Tibial nerve (tissue), 4 donors: ENCODE measurements around the gene OR5K2. TPM values are rescaled to one million over a fixed set of nuclear protein-coding genes. Genes with fewer than 3 reads are reported as not detected.

Experiments
- DNase-seq, 2 donors: peaks; one replicate each; pipeline ENCODE4 v3.0.0-alpha.2; 2019; ENCODE audit warnings: low spot score in 2 of 2
- H3K27ac ChIP-seq, 4 donors: fragments of 200-600 bp; sonication (generic) in 3 of 4; one replicate each; pipeline ENCODE4 v1.5.1; 2017 to 2019; ENCODE audit warnings: mild to moderate bottlenecking in 1 of 4
- H3K27me3 ChIP-seq, 2 donors: fragments of 200-600 bp; sonication (generic) in 1 of 2; one replicate each; pipeline versions ENCODE4 v1.5.1 to v1.6.0; 2017 to 2019
- H3K36me3 ChIP-seq, 3 donors: fragments of 200-600 bp; sonication (generic); one replicate each; pipeline ENCODE4 v1.5.1; 2018 to 2019
- H3K4me1 ChIP-seq, 4 donors: fragments of 200-600 bp; sonication (generic) in 3 of 4; one replicate each; pipeline ENCODE4 v1.5.1; 2017 to 2019
- H3K4me3 ChIP-seq, 4 donors: fragments of 200-600 bp; sonication (generic) in 3 of 4; one replicate each; pipeline ENCODE4 v1.5.1; 2017 to 2019; ENCODE audit warnings: mild to moderate bottlenecking in 1 of 4, moderate library complexity in 1 of 4
- H3K9me3 ChIP-seq, 4 donors: fragments of 200-600 bp; sonication (generic) in 3 of 4; one replicate each; pipeline ENCODE4 v1.5.1; 2017 to 2019
- EP300 ChIP-seq, 2 donors: sonication (generic); formaldehyde crosslinking; IDR thresholded peaks; one replicate each; pipeline ENCODE4 v1.6.1; 2017; ENCODE audit warnings: antibody characterized with exemption in 2 of 2, mild to moderate bottlenecking in 1 of 2
- POLR2A ChIP-seq, 2 donors: fragments of 450-650 bp; IDR thresholded peaks; one replicate each; pipeline ENCODE4 v1.6.1; 2017; ENCODE audit warnings: antibody characterized with exemption in 2 of 2, mild to moderate bottlenecking in 2 of 2, moderate library complexity in 2 of 2
- WGBS, 2 donors: methylation state at CpG; one replicate each; pipeline ENCODE4 v1.1.5; 2018; 5-methylcytosine and 5-hydroxymethylcytosine counted together
- total RNA-seq, 4 donors: library from RNA; depleted of rRNA; stranded (reverse); fragments of >200 nt; gene quantifications; one replicate each; pipeline ENCODE4 v1.1.0, GENCODE V29; 2016
- TF ChIP-seq, protein P1 (sequence below), 5 experiments: fragments of 200-600 bp in 3 of 5; fragments of 450-650 bp in 2 of 5; sonication (generic) in 3 of 5; IDR thresholded peaks; one replicate each; pipeline ENCODE4 v1.5.1; 2016 to 2019; ENCODE audit warnings: antibody characterized with exemption in 5 of 5, mild to moderate bottlenecking in 3 of 5, moderate library complexity in 2 of 5

The OR5K2 gene
- total RNA-seq, result not detected

DNA sequence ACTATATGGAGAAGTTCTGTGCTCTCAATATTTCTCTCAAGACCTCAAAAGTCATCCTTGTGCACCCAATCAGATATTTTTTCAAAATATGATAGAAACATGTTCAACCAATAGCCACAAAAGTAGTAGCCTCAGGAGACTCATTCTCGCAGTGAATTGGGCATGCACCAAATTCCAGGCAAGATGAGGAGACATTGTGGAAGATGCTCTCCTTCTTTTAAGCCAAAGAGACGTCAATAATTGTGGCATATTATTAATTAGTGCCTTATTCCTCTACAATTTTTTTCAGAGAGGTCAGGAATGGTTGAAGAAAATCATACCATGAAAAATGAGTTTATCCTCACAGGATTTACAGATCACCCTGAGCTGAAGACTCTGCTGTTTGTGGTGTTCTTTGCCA is at the start of gene OR5K2:
TSS of gene OR5K2 (plus strand) at position 301 of the 400 bp plus-strand sequence. CDS start at position 301, 0 bp downstream.
- WGBS, 2 donors, result 84 to 85% methylated on average over 2 of the region's 2 CpGs
- Histone ChIP-seq H3K4me1 (no peaks in the 10 kb centered on the region), H3K4me3 (no peak within 1 kb of the TSS), H3K27me3 (no peaks in the 10 kb centered on the region), H3K36me3 (no peaks in the 10 kb centered on the region), H3K9me3 (no peaks in the 10 kb centered on the region), H3K27ac (no peak within 1 kb of the TSS)
- TF ChIP-seq POLR2A (IDR thresholded peaks at IDR 0.05), result no peak
- no peak for TF ChIP-seq EP300 (IDR thresholded peaks at IDR 0.05)
- TF ChIP-seq, protein P1, sequence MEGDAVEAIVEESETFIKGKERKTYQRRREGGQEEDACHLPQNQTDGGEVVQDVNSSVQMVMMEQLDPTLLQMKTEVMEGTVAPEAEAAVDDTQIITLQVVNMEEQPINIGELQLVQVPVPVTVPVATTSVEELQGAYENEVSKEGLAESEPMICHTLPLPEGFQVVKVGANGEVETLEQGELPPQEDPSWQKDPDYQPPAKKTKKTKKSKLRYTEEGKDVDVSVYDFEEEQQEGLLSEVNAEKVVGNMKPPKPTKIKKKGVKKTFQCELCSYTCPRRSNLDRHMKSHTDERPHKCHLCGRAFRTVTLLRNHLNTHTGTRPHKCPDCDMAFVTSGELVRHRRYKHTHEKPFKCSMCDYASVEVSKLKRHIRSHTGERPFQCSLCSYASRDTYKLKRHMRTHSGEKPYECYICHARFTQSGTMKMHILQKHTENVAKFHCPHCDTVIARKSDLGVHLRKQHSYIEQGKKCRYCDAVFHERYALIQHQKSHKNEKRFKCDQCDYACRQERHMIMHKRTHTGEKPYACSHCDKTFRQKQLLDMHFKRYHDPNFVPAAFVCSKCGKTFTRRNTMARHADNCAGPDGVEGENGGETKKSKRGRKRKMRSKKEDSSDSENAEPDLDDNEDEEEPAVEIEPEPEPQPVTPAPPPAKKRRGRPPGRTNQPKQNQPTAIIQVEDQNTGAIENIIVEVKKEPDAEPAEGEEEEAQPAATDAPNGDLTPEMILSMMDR (IDR thresholded peaks at IDR 0.05), result no peak
- no peak for DNase-seq

DNA sequence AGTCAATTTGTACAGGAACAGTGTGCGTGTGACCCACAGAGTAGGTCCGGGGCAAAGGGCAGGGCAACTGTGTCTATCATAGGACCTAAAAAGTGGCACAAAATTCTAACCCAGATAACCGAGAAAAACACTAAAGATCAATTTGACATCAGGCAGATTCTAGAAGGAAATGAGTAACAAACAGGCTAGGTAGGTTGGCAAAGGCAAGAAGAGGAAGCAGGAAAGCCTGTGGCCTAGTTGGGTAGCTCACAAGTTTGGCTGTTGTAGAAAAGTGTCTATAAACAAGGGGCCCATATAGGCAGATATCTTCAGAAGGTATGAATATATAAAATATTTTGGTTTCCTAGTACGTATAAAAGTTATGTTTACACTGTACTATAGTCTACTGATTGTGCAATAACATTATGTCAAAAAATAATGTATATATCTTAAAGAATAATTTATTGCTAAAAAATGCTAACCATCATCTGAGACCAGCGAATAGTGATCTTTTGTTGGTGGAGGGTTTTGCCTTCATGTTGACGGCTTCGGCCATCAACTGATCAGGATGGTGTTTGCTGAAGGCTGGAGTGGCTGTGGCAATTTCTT is 47.8 kb upstream of the OR5K2 start:
- Histone ChIP-seq H3K9me3 (no peaks in the 10 kb centered on the region), H3K4me1 (no peaks in the 10 kb centered on the region), H3K4me3 (no peak overlapping the region), H3K27me3 (no peaks in the 10 kb centered on the region), H3K36me3 (no peaks in the 10 kb centered on the region), H3K27ac (no peak overlapping the region)
- no peak for DNase-seq
- TF ChIP-seq POLR2A (IDR thresholded peaks at IDR 0.05) (no peak), EP300 (IDR thresholded peaks at IDR 0.05) (no peak)
- TF ChIP-seq, protein P1 (IDR thresholded peaks at IDR 0.05), result no peak
- WGBS, 2 donors, result 91 to 94% methylated on average over 7 of the region's 7 CpGs

DNA sequence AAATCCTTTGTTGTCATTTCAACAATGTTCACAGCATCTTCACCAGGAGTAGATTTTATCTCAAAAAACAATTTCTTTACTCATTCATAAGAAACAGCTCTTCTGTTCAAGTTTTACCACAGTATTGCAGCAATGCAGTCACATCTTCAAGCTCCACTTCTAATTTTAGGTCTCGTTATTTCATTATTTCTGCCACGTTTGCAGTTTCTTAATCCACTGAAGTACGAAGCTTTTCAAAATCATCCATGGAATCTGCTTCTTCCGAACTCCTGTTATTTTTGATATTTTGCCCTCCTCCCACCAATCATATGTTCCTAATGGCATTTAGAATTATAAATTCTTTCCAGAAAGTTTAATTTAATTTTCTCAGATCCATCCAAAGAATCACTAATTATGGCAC is 47.1 kb upstream of the OR5K2 start:
- TF ChIP-seq POLR2A (IDR thresholded peaks at IDR 0.05), result no peak
- no peak for TF ChIP-seq EP300 (IDR thresholded peaks at IDR 0.05)
- TF ChIP-seq, protein P1 (IDR thresholded peaks at IDR 0.05), result no peak
- H3K27ac ChIP-seq, result no peak overlapping the region
- no peaks in the 10 kb centered on the region for H3K4me1 ChIP-seq
- DNase-seq, result no peak
- no peaks in the 10 kb centered on the region for H3K36me3 ChIP-seq
- H3K9me3 ChIP-seq, result no peaks in the 10 kb centered on the region
- 85% methylated on average over 4 of the region's 4 CpGs for WGBS, 2 donors
- no peaks in the 10 kb centered on the region for H3K27me3 ChIP-seq
- H3K4me3 ChIP-seq, result no peak overlapping the region

DNA sequence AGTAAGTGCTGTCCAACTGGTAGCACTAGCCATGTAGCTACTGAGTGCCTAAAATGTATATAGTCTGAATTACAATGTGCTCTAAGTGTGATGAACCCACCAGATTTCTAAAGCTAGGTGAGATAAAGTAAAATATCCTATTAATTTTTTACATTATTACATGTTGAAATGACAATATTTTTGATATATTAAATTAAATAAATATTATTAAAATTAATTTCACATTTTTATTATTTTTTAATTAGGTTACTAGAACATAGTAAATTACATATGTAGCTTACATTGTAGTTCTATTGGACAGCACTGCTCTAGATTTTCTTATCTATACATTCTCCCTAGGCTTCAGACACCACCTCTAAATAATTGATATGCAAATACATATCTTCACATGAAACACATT is 43.7 kb upstream of the OR5K2 start:
- no peaks in the 10 kb centered on the region for H3K4me1 ChIP-seq
- DNase-seq, result no peak
- H3K4me3 ChIP-seq, result no peak overlapping the region
- no peaks in the 10 kb centered on the region for H3K36me3 ChIP-seq
- H3K9me3 ChIP-seq, result no peaks in the 10 kb centered on the region
- TF ChIP-seq, protein P1 (IDR thresholded peaks at IDR 0.05), result no peak
- TF ChIP-seq POLR2A (IDR thresholded peaks at IDR 0.05) (no peak), EP300 (IDR thresholded peaks at IDR 0.05) (no peak)
- no peaks in the 10 kb centered on the region for H3K27me3 ChIP-seq
- no peak overlapping the region for H3K27ac ChIP-seq

DNA sequence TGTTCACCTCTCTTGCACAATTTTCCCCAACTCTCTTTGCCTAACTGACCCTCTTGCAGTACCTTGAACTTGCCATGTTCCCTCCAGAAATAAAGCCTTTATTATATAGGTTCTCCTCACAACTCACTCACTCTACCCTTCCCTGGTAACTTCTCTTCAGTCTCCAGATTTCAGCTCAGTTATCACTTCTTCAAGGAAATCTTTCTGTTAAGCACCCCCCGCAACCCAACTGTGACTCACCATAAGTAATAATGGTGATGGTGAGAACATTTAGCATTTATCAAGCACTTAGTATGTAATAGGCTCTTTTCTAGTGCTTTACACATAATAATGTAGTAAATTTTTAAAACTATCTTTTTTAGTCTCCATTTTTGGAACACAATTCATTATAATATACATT is 42.6 kb upstream of the OR5K2 start:
- no peak overlapping the region for H3K27ac ChIP-seq
- TF ChIP-seq, protein P1 (IDR thresholded peaks at IDR 0.05), result no peak
- no peak for TF ChIP-seq POLR2A (IDR thresholded peaks at IDR 0.05)
- H3K9me3 ChIP-seq, result no peaks in the 10 kb centered on the region
- H3K4me3 ChIP-seq, result no peak overlapping the region
- no peaks in the 10 kb centered on the region for H3K4me1 ChIP-seq
- H3K36me3 ChIP-seq, result no peaks in the 10 kb centered on the region
- no peak for DNase-seq
- H3K27me3 ChIP-seq, result no peaks in the 10 kb centered on the region
- 97 to 100% methylated on average over 1 of the region's 1 CpG for WGBS, 2 donors
